ENCODE data around the gene TIAM1.

TIAM1 gene

GRCh38 chr21:31354604-31355443, 10.8 kb upstream of the TIAM1 start:
- peak; percentile 85 for DNase-seq (ENCODE audit: low spot score)

- no peak for DNase-seq (ENCODE audit: low spot score)
Observed at GRCh38 chr21:31354122-31354521, 10.1 kb upstream of the TIAM1 start.

DNA sequence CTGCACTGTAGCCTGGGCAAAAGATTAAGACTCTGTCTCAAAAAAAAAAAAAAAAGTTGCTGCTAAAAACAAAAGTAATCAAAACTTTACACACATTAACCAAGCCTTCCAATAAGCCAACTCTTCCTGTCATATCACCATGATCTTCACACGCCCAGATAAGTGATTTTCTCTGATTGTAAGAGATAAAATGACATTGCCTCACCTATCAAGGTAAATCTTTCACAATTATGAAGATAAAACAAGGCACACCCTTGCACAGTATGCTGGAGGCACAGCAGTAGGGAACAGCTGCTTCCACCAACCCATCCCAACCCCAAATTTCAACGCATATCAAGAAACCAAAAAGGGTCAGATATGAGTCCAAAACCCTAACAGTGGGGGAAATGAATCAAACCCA, 8.8 kb upstream of the TIAM1 start:
- no peak for DNase-seq (ENCODE audit: low spot score)

DNA sequence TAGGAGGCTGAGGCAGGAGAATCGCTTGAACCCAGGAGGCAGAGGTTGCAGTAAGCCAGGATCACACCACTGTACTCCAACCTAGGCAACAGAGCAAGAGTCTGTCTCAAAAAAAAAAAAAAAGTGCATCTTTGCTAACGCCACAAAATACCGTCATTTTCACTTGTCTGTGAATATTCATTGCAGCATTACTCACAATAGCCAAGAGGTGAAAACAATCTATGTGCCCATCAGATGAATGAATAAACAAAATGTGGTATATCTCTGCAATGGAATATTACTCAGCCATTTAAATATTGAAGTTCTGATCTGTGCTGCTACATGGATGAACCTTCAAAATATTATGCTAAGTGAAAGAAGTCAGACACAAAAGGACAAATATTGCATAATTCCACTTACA, 7.9 kb upstream of the TIAM1 start:
- DNase-seq (ENCODE audit: low spot score), result no peak

DNA sequence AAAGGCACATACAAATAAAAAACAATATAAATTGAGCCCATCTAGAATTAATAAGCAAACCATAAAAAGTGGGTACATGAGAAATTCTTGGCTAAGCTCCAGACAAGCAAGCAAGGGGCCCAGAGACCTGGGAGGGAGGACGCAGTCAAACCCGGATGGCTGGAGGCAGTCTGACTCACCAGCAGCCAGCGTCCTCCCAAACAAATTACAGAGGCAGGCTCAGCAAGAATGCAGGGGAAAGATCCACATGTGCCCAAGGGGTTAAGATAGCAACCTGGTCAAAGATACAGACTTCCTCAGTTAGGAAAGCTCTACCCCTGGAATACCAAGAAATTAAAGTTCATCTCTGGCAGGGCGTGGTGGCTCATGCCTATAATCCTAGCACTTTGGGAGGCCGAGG, 7.4 kb upstream of the TIAM1 start:
- DNase-seq (ENCODE audit: low spot score), result peak; percentile 39

DNA sequence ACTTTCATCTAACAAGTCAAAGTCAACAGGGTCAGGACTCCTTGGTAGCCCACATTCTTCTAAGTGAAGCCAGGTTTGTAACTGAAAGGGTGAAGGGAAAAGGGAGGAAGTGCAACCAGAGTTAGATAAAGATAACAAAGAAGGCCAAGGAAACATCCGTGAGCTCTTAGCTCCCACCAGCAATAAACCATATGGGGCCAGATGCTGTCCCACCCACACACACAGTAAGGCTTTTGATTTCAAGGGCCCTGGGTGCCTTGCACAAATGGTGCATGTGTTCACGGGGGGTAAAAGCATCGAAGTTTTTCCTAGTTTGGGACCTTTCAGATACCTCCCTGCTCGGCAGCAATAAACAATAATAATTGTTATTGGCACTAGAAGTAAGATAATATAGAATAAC, 5.1 kb upstream of the TIAM1 start:
- DNase-seq (ENCODE audit: low spot score), result no peak

GRCh38 chr21:31348188-31348587, 4.1 kb upstream of the TIAM1 start:
- DNase-seq (ENCODE audit: low spot score), result no peak

DNA sequence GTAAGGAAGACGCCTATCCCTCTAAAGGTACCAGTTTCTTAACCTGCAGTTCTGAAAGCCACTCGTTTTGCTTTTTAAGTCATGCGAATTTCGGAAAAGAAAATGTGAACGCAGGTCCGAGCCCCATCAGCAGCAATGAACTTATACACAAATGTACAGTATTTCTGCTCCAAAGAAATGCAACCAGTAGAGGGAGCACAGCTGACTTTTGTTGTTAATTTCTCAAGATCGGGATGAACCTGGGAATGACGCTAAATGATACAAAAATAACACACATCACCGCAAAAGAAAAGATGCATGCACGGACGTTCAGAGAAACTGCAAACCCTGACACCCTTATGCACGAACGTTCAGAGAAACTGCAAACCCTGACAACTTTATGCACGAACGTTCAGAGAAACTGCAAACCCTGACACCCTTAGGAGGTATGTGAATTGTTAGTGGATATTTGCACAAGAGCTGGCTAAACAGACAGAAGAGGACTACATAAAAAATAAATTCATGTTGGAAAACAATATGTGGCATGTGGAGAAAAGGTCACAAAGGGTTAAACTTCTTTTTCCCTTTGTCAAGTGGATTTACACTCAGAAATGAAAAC, 3.5 kb upstream of the TIAM1 start:
- DNase-seq (ENCODE audit: low spot score), result peak; percentile 37

GRCh38 chr21:31346256-31346821, 2.3 kb upstream of the TIAM1 start:
- DNase-seq (ENCODE audit: low spot score), result no peak

DNA sequence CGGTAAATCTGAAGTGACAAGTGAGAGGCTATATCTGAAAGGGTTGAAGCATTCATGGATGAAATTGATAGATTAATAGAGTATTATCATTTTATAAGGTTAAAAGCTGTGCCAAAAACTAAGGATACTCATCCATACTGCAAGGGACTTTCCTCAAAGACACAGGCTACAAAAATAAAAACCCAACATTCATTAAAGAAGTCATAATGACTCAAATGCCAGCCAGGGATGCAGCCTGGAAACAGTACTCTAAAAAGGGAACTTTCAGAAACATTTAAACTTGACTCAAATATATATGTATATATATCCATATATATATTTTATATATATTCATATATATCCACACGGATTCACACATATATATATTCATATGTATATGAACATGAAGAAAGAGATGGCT, 1.1 kb upstream of the TIAM1 start:
- DNase-seq (ENCODE audit: low spot score), result no peak

DNA sequence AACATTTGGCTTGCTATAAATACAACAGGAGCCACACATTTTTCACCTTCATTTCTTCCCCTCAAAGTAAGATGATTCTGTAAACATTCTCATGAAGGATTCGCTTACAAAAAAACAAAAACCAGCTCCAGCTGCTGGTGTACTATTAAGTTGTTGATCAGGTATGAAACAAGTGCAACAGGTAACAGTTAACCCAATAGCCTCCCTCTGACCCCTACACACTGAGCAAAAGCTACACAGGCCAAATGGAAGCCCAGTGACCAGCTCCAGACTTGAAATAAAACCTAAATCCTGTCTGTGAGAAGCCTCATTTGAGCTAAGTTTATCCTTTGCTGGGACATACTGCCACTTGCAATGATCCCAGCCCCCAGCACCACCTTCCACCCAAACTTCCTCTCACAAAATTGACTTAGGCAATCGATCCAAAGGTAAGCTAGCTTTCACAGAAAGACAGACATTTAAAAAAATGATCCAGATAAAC, 991 bp downstream of the TIAM1 start:
- no peak for DNase-seq (ENCODE audit: low spot score)

DNA sequence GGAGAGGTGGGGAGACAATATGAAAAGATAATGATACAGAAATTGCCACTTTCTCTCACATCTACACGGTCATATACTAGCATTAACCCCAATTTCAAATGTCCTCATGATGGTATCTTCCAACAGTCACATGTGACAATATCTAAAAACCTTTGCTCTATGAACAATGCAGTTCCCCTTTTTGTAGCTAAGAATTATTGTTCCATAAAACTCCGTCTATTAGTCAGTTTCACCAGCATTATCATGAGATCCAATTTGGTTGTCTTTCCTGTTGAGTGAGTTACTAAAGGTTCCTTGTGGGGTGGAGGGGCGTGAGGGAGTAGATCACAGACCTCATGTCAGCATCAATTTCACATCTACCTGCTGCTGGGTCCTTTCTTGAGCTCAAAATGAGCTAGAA, 1.7 kb downstream of the TIAM1 start:
- no peak for DNase-seq (ENCODE audit: low spot score)

- DNase-seq (ENCODE audit: low spot score), result no peak
Observed at GRCh38 chr21:31340942-31341487, 3.0 kb downstream of the TIAM1 start.

- DNase-seq (ENCODE audit: low spot score), result no peak
Observed at GRCh38 chr21:31340514-31340913, 3.5 kb downstream of the TIAM1 start.

DNA sequence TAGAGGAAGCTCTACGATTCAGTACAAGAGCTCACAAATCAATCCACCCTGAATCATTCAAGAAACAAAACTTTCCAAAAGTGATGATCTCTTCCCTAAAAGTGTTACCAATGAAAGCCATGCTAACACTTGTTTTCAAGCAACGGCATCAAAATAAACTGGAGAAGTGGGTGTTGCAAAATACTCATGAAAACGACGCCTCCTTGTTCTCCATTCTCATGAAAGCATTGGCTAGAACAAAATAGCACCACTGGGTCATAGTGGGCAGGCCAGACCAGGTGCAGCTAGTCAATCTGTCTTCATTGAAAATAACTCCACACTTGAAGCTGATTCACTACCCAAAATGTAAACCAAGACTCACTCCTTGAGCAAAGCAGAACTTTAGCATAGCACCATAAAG, 4.3 kb downstream of the TIAM1 start:
- no peak for DNase-seq (ENCODE audit: low spot score)

DNA sequence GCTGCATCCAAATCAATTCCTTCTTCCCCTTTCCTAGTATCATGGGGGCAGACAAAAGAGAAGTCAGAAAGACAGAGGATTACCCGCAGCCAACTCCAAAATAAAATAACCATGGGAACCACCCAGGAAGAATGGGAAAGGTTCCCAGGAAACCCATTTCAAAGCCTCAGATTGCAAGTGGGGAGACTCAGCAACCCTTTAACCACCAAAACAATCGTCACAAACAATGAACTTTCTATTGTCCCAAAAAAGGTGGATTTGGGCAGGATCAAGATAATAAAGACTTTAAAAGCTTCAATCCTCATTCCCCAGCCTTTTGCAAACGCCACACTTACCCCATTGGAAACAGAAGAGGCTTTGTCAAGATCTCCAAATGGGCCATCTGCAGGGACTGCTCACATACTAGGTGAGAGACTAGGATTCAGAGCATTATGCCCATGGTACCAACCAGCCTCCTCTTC, 5.1 kb downstream of the TIAM1 start:
- DNase-seq (ENCODE audit: low spot score), result no peak

DNA sequence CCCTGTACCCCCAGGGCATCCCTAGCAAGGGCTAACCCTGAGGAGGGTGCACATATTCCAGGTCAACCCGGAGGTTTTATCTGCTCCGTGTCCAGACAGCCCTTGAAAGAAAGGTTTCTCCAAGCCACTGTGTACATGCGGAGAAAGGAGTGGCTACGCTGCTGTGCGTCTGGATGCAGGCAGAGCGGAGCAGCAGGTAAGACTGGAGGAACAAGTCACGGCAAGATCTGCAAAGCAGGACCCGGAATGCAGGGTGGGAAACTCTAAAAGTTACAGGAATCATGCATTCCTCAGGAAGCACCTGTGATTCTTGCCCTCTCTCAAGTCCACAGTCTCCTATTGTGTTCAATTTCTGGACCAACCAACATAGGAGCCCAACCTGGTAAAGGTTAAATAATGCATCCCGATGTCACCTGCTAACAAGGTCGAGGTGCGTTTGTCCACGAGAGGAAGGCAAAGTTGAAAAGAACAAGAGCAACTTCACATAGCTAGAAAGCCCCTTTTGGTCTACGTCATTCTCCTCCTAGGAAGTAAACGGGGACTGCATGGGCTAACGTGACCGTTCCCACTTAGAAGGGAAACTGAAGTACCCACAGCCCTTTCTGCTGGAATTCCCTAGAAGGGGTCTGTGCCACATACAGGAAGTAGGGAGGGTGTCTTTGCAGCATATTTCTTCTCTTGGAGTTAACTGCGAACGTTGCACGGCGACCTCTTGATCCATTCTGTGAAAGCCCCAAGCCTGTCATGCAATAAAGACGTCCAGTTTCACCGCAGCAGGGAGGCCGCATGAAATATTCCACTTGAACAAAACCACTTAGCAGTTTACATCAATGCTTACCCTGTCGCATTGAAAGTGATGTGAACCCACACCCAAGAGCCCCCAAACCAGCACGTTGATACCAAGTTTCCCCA, 5.8 kb downstream of the TIAM1 start:
- no peak for DNase-seq (ENCODE audit: low spot score)

DNA sequence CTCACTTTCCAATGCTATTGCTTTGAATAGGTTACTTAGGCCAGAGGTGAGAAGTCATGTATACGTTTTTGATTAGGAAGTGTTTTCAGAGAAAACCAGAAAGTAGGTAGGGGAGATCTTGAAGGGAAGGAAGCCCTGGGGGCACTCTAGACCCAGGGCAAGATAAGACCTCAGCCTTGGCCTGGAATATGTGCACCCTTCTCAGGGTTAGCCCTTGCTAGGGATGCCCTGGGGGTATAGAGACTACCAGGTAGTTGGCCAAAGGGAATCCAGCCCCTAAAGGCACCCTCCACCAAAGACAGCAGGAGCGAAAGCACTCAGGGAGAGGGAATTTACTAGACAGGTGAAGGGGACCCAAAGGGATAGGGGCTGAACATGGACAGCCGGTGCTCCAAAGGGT, 7.0 kb downstream of the TIAM1 start:
- DNase-seq (ENCODE audit: low spot score), result no peak

GRCh38 chr21:31336739-31337040, 7.4 kb downstream of the TIAM1 start:
- no peak for DNase-seq (ENCODE audit: low spot score)

- DNase-seq (ENCODE audit: low spot score), result peak; percentile 59
Observed at GRCh38 chr21:31335957-31336738, 7.9 kb downstream of the TIAM1 start.

DNA sequence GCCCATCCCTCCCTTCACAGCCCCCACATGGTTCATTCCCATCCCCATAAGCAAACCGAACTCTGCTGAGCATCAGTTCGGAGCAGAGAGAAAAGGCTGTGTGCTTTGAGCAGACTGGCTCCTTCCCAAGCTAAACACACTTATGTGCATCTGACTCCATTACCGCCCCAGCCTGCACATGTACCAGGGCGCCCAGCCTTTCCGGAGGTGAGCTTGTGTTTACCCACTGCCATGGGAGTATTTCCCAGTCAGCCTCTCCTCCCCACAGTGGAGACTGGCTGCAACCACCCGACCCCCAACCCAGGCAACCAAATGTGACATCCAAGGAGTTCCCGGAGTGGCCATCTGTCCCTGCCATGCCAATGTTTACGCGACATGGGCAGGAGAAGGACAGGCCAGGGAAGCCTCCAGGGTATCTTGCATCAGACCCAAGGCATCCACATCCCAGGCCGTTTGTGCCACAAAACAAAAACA, 9.4 kb downstream of the TIAM1 start:
- DNase-seq (ENCODE audit: low spot score), result no peak
